Skeletal muscle tissue (tissue), 4 donors: ENCODE results near the gene FLAD1. TPM values are rescaled to one million over a fixed set of nuclear protein-coding genes. Genes with fewer than 3 reads are reported as not detected.
"Not testable (repeated sequence)": the region's sequence is repeated elsewhere in the genome, so short reads cannot be mapped to it uniquely, and the experiment has no call there.

Source experiments
- H3K27ac ChIP-seq: one replicate; pipeline ENCODE4 v1.7.0; 2013; ENCODE audit warnings: mild to moderate bottlenecking, low read depth, low read length, inconsistent platforms
- H3K27me3 ChIP-seq, 3 donors: one replicate each; pipeline ENCODE4 v1.7.0; 2013; ENCODE audit warnings: low read length in 3 of 3; ENCODE audit not compliant: control insufficient read depth in 3 of 3, insufficient read depth in 3 of 3
- H3K36me3 ChIP-seq, 3 donors: one replicate each; pipeline ENCODE4 v1.7.0; 2013; ENCODE audit warnings: low read length in 3 of 3; ENCODE audit not compliant: control insufficient read depth in 3 of 3, insufficient read depth in 3 of 3
- H3K4me1 ChIP-seq, 3 donors: one replicate each; pipeline ENCODE4 v1.7.0; 2013; ENCODE audit warnings: low read length in 3 of 3, mild to moderate bottlenecking in 3 of 3; ENCODE audit not compliant: control insufficient read depth in 3 of 3, insufficient read depth in 3 of 3
- H3K4me3 ChIP-seq, 3 donors: one replicate each; pipeline ENCODE4 v1.7.0; 2013; ENCODE audit warnings: low read length in 3 of 3
- H3K9ac ChIP-seq, 3 donors: one replicate each; pipeline ENCODE4 v1.7.0; 2013; ENCODE audit warnings: low read length in 3 of 3, mild to moderate bottlenecking in 3 of 3, moderate library complexity in 2 of 3, low read depth in 1 of 3
- H3K9me3 ChIP-seq, 3 donors: one replicate each; pipeline ENCODE4 v1.7.0; 2013; ENCODE audit warnings: low read length in 3 of 3; ENCODE audit not compliant: control insufficient read depth in 3 of 3
- total RNA-seq: library from RNA; depleted of rRNA; stranded (reverse); fragments of >200 nt; gene quantifications from one replicate; pipeline ENCODE4 v1.2.3, GENCODE V29; 2014
- donor health status: Osteomylitis.

Gene FLAD1
- total RNA-seq, 1 donor from 2014 or later, result 16.2 TPM

- H3K27me3 ChIP-seq, result no peaks in the 10 kb centered on the region
- H3K27ac ChIP-seq, result peak within 1 kb of the TSS; percentile 99
- H3K9me3 ChIP-seq, result no peaks in the 10 kb centered on the region
- H3K4me1 ChIP-seq, result peaks cover 50 to 58% (median 51%) of the 10 kb centered on the region in 3 donors
- H3K36me3 ChIP-seq, result peaks cover 0 to 9% (median 2%) of the 10 kb centered on the region in 3 donors
- peak within 1 kb of the TSS; percentile 92 to 98 (median 95) for H3K9ac ChIP-seq
- peak within 1 kb of the TSS; percentile 85 to 94 (median 91) for H3K4me3 ChIP-seq
Observed at GRCh38 chr1:154974102-154974807, 8.9 kb upstream of the FLAD1 start, which contains the start of gene CKS1B. CKS1B (plus strand) TSS chr1:154974681; CDS start chr1:154974746, 65 bp downstream.

GRCh38 chr1:154974808-154975408 is 8.2 kb upstream of the FLAD1 start:
- no peaks in the 10 kb centered on the region for H3K27me3 ChIP-seq
- H3K27ac ChIP-seq, result peak overlapping the region; percentile 99
- peak overlapping the region; percentile 85 to 94 (median 87) for H3K4me3 ChIP-seq
- no peaks in the 10 kb centered on the region for H3K9me3 ChIP-seq
- peaks cover 43 to 52% (median 45%) of the 10 kb centered on the region in 3 donors for H3K4me1 ChIP-seq
- H3K36me3 ChIP-seq, result peaks cover 0 to 11% (median 2%) of the 10 kb centered on the region in 3 donors
- H3K9ac ChIP-seq, result peak overlapping the region; percentile 66 to 89 (median 88)

DNA sequence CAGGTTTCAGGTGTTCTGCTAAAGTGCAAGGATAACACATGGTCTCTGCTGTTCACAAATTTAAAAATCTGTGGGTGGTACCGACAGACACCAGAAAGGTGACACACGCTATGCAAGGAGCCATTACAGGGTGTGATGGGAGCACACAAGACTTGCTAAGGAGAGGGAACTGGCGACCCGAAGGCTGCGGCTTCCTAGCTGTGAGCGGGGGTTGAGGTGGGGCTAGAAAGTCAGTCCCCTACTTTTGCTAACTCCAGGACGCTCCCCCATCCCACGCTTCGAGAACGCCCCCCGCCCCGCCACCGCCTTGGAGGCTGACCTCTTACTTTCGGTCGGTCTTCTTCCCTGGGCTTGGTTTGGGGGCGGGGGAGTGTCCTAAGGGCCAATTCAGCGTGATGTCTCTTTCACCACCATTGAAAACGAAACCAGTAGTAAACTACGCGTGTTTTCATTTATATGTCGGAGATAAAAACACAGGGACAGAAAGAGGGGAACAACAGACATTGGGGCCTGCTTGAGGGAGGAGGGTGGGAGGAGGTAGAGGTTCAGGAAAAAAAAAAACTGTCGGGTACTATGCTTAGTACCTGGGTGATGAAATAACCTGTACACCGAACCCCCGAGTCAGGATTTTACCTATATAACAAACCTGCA is 7.6 kb upstream of the FLAD1 start:
- peaks cover 37 to 46% (median 39%) of the 10 kb centered on the region in 3 donors for H3K4me1 ChIP-seq
- no peaks in the 10 kb centered on the region for H3K9me3 ChIP-seq
- H3K4me3 ChIP-seq, result peak overlapping the region; percentile 85 to 94 (median 87)
- no peaks in the 10 kb centered on the region for H3K27me3 ChIP-seq
- H3K9ac ChIP-seq, result peak overlapping the region; percentile 66 to 89 (median 88)
- peak overlapping the region; percentile 99 for H3K27ac ChIP-seq
- peaks cover 0 to 11% (median 2%) of the 10 kb centered on the region in 3 donors for H3K36me3 ChIP-seq

DNA sequence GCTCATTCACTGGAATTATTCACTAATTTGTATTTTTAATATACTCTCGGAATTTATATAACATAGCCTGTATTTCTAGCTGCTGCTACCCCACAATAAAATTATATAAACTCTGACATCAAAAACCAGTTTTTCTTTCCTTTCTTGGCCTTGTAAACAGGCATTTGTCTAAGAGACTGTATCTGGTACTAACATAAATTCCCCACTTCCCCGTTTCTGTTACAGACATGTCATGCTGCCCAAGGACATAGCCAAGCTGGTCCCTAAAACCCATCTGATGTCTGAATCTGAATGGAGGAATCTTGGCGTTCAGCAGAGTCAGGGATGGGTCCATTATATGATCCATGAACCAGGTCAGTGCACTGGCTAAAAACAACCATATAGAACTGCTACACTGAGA is 5.4 kb upstream of the FLAD1 start:
- H3K4me3 ChIP-seq, H3K9ac ChIP-seq, H3K27me3 ChIP-seq, H3K27ac ChIP-seq, H3K9me3 ChIP-seq: not testable (repeated sequence)
- peaks cover 23 to 32% (median 23%) of the 10 kb centered on the region in 3 donors for H3K4me1 ChIP-seq
- H3K36me3 ChIP-seq, result peaks cover 0 to 11% (median 2%) of the 10 kb centered on the region in 3 donors

DNA sequence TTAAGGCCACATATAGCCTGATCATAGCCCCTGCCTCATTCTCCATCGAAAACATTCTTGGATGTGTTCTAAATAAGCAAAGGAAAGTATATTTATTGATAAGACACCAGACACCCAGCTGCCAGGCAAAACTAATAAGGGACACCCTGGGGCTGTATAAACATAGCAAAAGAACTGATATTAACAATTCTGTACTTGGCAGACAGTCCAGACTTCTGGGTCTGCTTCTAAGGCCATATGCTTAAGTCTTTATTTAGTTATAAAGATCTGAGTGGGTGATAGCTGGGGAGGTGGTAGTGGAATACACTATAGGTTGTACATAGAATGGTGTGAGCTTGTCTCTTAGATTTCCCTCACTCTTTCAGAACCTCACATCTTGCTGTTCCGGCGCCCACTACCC is 4.8 kb upstream of the FLAD1 start:
- no peak overlapping the region for H3K9ac ChIP-seq
- no peaks in the 10 kb centered on the region for H3K9me3 ChIP-seq
- H3K27ac ChIP-seq, result no peak overlapping the region
- H3K4me1 ChIP-seq, result peaks cover 18 to 27% (median 19%) of the 10 kb centered on the region in 3 donors
- peaks cover 0 to 11% (median 2%) of the 10 kb centered on the region in 3 donors for H3K36me3 ChIP-seq
- no peaks in the 10 kb centered on the region for H3K27me3 ChIP-seq
- no peak overlapping the region for H3K4me3 ChIP-seq

GRCh38 chr1:154982341-154982740 is 803 bp upstream of the FLAD1 start:
- Histone ChIP-seq H3K9me3 (no peaks in the 10 kb centered on the region), H3K4me3 (peak overlapping the region; percentile 30 to 76 (median 62)), H3K27me3 (no peaks in the 10 kb centered on the region), H3K27ac (no peak overlapping the region), H3K4me1 (peaks cover 12 to 18% (median 16%) of the 10 kb centered on the region in 3 donors), H3K9ac (peak overlapping the region in 2 of 3 donors; percentile 18 to 52), H3K36me3 (peaks cover 0 to 11% (median 3%) of the 10 kb centered on the region in 3 donors)

GRCh38 chr1:154983776-154984466 is 777 bp downstream of the FLAD1 start:
- Histone ChIP-seq H3K4me3 (peak overlapping the region; percentile 76 to 98 (median 90)), H3K9ac (peak overlapping the region; percentile 79 to 86 (median 81)), H3K27me3 (no peaks in the 10 kb centered on the region), H3K36me3 (peaks cover 14 to 18% (median 14%) of the 10 kb centered on the region in 3 donors), H3K27ac (peak overlapping the region; percentile 34), H3K9me3 (no peaks in the 10 kb centered on the region), H3K4me1 (peaks cover 14 to 28% (median 16%) of the 10 kb centered on the region in 3 donors)

- H3K27ac ChIP-seq, H3K27me3 ChIP-seq, H3K9ac ChIP-seq, H3K9me3 ChIP-seq, H3K4me3 ChIP-seq: not testable (repeated sequence)
- H3K4me1 ChIP-seq, result peaks cover 14 to 37% (median 16%) of the 10 kb centered on the region in 3 donors
- peaks cover 24 to 29% (median 26%) of the 10 kb centered on the region in 3 donors for H3K36me3 ChIP-seq
Observed at GRCh38 chr1:154986736-154987135, 3.6 kb downstream of the FLAD1 start.

GRCh38 chr1:154987326-154987725 is 4.2 kb downstream of the FLAD1 start:
- Histone ChIP-seq H3K27ac (no peak overlapping the region), H3K36me3 (peaks cover 24 to 29% (median 26%) of the 10 kb centered on the region in 3 donors)

More at GRCh38 chr1:154987326-154987725, 4.2 kb downstream of the FLAD1 start:
- Histone ChIP-seq H3K4me3 (no peak overlapping the region), H3K4me1 (peaks cover 13 to 35% (median 14%) of the 10 kb centered on the region in 3 donors), H3K9ac (no peak overlapping the region), H3K9me3 (no peaks in the 10 kb centered on the region), H3K27me3 (no peaks in the 10 kb centered on the region)
